H1 (cell line): ENCODE measurements around the gene RIN3. TPM values are rescaled to one million over a fixed set of nuclear protein-coding genes. Genes with fewer than 3 reads are reported as not detected.

Experiments used
- ATF2 ChIP-seq: IDR thresholded peaks from 2 replicates; pipeline ENCODE4 v1.6.1; 2012; ENCODE audit warnings: low read length, inconsistent platforms
- CBX8 ChIP-seq: fragments of 300-800, 300-1000 bp; sonication (generic); IDR thresholded peaks from 2 replicates; pipeline ENCODE4 v1.7.1; 2016; ENCODE audit warnings: low read depth, low read length, borderline replicate concordance
- FOSL1 ChIP-seq: IDR thresholded peaks from 2 replicates; pipeline ENCODE4 v1.6.1; 2011; ENCODE audit warnings: mild to moderate bottlenecking, low read depth, low read length, moderate library complexity; ENCODE audit not compliant: insufficient read depth
- PHF8 ChIP-seq: fragments of 200-600 bp; sonication (generic); conservative IDR thresholded peaks from 2 replicates; pipeline ENCODE4 v1.7.1; 2012; ENCODE audit warnings: low read depth, mild to moderate bottlenecking, inconsistent platforms, low read length, moderate library complexity
- POU5F1 ChIP-seq: IDR thresholded peaks from 2 replicates; pipeline ENCODE4 v1.6.1; 2011; ENCODE audit warnings: low read depth, mild to moderate bottlenecking, low read length, moderate library complexity
- SP4 ChIP-seq: IDR thresholded peaks from 2 replicates; pipeline ENCODE4 v1.6.1; 2012; ENCODE audit warnings: low read length, inconsistent platforms
- ZNF274 ChIP-seq: IDR thresholded peaks from 2 replicates; pipeline ENCODE4 v1.7.0; 2012; ENCODE audit warnings: low read length, borderline replicate concordance; ENCODE audit errors: extremely low read depth
- polyA plus RNA-seq, 7 experiments: library from polyadenylated mRNA; depleted of rRNA in 3 of 7; stranded (reverse) in 5 of 7; unstranded in 2 of 7; fragments of >200 nt in 5 of 7; fragments of 200-250 nt in 2 of 7; gene quantifications; 1 replicate in 5 of 7; 2 replicates in 1 of 7; 4 replicates in 1 of 7; pipeline versions ENCODE4 v1.2.1 to v1.2.3, GENCODE V29; 2011 to 2013; ENCODE audit warnings: missing spikeins in 2 of 7, mixed read lengths in 2 of 7
- total RNA-seq: library from RNA; stranded (reverse); fragmentation: NEBNext Ultra II Directional; extraction: Animal tissue kit (Norgen Biotek cat#: 25700); gene quantifications from 2 replicates; pipeline ENCODE4 v1.2.1, GENCODE V29; 2021
- TF ChIP-seq, protein P1 (sequence below): fragments of 300-600 bp; sonication (generic); IDR thresholded peaks from 2 replicates; pipeline ENCODE4 v1.7.1; 2012; ENCODE audit warnings: low read length, moderate library complexity, mild to moderate bottlenecking, inconsistent platforms; ENCODE audit not compliant: insufficient replicate concordance

RIN3 gene
- total and polyA plus RNA-seq, 2 of the 8 experiments (the other 6 are each of a cell fraction or from before 2014, with no cell fraction given), result 0.59 to 1.5 TPM

DNA sequence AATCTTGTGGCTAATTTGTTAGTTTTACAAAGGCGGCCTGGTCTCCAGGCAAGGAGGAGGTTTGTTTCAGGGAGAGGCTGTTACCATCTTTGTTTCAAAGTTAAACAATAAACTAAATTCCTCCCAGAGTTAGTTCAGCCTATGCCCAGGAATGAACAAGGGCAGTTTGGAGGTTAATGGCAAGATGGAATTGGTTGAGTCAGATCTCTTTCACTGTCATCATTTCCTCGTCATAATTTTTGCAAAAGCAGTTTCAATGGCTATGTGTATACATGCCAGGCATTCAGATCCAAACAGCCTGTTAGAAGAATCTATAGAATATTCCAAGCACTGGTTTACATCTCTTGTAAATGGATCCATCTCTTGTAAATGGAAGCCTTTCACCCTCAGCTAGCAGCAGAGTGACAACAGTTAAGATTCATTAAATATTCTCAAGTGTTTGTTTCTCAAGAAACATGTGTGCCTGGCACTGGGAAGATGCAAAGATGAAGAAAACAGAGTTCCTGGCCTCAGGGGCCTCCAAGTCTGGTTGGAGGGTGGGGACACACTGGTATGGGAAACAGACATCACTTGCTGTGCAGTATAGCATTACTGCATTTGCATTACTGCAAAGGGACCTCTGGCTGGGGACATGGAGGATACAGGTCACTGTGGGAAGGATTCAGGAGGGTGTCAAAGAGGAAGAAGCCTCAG is 65.8 kb downstream of the RIN3 start (continued):
- TF ChIP-seq, protein P1, sequence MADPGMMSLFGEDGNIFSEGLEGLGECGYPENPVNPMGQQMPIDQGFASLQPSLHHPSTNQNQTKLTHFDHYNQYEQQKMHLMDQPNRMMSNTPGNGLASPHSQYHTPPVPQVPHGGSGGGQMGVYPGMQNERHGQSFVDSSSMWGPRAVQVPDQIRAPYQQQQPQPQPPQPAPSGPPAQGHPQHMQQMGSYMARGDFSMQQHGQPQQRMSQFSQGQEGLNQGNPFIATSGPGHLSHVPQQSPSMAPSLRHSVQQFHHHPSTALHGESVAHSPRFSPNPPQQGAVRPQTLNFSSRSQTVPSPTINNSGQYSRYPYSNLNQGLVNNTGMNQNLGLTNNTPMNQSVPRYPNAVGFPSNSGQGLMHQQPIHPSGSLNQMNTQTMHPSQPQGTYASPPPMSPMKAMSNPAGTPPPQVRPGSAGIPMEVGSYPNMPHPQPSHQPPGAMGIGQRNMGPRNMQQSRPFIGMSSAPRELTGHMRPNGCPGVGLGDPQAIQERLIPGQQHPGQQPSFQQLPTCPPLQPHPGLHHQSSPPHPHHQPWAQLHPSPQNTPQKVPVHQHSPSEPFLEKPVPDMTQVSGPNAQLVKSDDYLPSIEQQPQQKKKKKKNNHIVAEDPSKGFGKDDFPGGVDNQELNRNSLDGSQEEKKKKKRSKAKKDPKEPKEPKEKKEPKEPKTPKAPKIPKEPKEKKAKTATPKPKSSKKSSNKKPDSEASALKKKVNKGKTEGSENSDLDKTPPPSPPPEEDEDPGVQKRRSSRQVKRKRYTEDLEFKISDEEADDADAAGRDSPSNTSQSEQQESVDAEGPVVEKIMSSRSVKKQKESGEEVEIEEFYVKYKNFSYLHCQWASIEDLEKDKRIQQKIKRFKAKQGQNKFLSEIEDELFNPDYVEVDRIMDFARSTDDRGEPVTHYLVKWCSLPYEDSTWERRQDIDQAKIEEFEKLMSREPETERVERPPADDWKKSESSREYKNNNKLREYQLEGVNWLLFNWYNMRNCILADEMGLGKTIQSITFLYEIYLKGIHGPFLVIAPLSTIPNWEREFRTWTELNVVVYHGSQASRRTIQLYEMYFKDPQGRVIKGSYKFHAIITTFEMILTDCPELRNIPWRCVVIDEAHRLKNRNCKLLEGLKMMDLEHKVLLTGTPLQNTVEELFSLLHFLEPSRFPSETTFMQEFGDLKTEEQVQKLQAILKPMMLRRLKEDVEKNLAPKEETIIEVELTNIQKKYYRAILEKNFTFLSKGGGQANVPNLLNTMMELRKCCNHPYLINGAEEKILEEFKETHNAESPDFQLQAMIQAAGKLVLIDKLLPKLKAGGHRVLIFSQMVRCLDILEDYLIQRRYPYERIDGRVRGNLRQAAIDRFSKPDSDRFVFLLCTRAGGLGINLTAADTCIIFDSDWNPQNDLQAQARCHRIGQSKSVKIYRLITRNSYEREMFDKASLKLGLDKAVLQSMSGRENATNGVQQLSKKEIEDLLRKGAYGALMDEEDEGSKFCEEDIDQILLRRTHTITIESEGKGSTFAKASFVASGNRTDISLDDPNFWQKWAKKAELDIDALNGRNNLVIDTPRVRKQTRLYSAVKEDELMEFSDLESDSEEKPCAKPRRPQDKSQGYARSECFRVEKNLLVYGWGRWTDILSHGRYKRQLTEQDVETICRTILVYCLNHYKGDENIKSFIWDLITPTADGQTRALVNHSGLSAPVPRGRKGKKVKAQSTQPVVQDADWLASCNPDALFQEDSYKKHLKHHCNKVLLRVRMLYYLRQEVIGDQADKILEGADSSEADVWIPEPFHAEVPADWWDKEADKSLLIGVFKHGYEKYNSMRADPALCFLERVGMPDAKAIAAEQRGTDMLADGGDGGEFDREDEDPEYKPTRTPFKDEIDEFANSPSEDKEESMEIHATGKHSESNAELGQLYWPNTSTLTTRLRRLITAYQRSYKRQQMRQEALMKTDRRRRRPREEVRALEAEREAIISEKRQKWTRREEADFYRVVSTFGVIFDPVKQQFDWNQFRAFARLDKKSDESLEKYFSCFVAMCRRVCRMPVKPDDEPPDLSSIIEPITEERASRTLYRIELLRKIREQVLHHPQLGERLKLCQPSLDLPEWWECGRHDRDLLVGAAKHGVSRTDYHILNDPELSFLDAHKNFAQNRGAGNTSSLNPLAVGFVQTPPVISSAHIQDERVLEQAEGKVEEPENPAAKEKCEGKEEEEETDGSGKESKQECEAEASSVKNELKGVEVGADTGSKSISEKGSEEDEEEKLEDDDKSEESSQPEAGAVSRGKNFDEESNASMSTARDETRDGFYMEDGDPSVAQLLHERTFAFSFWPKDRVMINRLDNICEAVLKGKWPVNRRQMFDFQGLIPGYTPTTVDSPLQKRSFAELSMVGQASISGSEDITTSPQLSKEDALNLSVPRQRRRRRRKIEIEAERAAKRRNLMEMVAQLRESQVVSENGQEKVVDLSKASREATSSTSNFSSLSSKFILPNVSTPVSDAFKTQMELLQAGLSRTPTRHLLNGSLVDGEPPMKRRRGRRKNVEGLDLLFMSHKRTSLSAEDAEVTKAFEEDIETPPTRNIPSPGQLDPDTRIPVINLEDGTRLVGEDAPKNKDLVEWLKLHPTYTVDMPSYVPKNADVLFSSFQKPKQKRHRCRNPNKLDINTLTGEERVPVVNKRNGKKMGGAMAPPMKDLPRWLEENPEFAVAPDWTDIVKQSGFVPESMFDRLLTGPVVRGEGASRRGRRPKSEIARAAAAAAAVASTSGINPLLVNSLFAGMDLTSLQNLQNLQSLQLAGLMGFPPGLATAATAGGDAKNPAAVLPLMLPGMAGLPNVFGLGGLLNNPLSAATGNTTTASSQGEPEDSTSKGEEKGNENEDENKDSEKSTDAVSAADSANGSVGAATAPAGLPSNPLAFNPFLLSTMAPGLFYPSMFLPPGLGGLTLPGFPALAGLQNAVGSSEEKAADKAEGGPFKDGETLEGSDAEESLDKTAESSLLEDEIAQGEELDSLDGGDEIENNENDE, result no peak
- no peak for TF ChIP-seq SP4
- TF ChIP-seq ZNF274, result no peak
- TF ChIP-seq FOSL1, result no peak
- TF ChIP-seq ATF2, result no peak
- TF ChIP-seq POU5F1, result no peak
- no peak for TF ChIP-seq CBX8
- no peak for TF ChIP-seq PHF8
